Measurements from ENCODE around the gene RUNX1.

Gene RUNX1

DNA sequence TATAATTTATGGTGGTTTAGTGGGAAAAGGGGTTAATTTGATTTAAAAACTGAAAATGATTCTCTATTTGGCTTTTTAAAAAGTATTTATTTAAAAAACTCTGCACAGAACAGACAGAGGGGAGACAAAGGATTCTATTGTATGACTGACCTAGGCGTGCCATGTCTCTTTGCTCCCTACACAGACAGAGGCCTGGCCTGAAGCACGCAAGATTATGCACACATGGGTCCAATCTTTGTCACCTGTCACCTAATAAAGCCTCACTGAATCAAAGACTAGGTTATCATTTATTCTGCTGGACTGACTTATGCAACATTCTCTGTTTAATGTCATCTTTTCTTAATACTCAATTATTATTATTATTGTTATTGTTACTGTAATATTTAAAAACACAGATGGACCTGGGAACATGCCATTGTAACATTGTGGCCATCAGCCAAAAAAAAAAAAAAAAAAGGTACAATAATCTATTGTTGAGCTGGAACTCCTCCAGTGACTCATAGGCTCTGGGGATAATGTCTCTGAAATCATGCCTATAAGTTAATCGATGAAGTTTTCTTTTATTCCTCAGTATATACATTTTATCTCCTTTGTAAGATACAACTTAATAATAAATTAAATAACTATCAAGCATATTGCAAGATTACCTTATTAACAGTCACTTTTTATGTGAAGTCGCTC is 112.1 kb downstream of the RUNX1 start:
- Histone ChIP-seq H3K79me2 (ENCODE audit: low read length) (0 out of 2 replicates have a peak, but pooled peaks cover 3% of the 10 kb centered on the region), H3K4me1 (ENCODE audit: low read length) (peaks cover 33% of the 10 kb centered on the region)

DNA sequence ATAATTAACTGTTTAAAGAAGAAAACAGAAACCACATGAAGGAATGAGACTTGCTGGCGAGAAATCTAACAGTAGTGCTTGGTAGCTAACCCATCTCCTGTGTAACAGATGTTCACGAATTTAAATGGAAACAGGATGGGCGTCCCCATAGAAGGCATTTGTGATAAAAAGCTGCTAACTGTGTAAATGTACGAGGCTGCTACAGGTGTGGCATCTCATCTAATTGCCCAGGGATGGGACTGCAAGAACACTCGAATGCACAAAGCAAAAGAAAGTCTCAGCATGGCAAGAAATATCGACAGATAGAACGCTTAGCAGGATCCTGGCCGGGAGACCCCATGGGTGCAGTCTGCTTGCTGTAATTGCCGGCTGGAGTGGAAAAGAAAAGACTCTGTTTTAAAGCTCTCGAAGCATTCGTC is 112.7 kb downstream of the RUNX1 start:
- Histone ChIP-seq H3K4me3 (ENCODE audit: low read length) (no peak overlapping the region), H3K27me3 (ENCODE audit: low read depth, low read length) (no peaks in the 10 kb centered on the region), H3K9ac (ENCODE audit: low read length) (no peak overlapping the region), H3K4me1 (ENCODE audit: low read length) (peaks cover 32% of the 10 kb centered on the region), H3K36me3 (replicated peaks; ENCODE audit: low read depth, low read length) (no peaks in the 10 kb centered on the region), H3K79me2 (ENCODE audit: low read length) (0 out of 2 replicates have a peak, but pooled peaks cover 3% of the 10 kb centered on the region), H4K20me1 (ENCODE audit: insufficient read depth, low read length) (peaks cover 18% of the 10 kb centered on the region), H3K4me2 (ENCODE audit: low read length) (no peak overlapping the region), H2AFZ (ENCODE audit: low read depth, low read length) (no peak overlapping the region), H3K27ac (ENCODE audit: low read length) (no peak overlapping the region), H3K9me3 (ENCODE audit: insufficient read depth, low read length) (no peaks in the 10 kb centered on the region)
- no peak for TF ChIP-seq EZH2phosphoT487 (IDR thresholded peaks at IDR 0.05; ENCODE audit: low read depth)

More for the DNA sequence above, 112.1 kb downstream of the RUNX1 start:
- Histone ChIP-seq H2AFZ (ENCODE audit: low read depth, low read length) (no peak overlapping the region), H3K4me2 (ENCODE audit: low read length) (no peak overlapping the region), H3K9me3 (ENCODE audit: insufficient read depth, low read length) (no peaks in the 10 kb centered on the region), H3K27me3 (ENCODE audit: low read depth, low read length) (no peaks in the 10 kb centered on the region), H3K9ac (ENCODE audit: low read length) (no peak overlapping the region), H3K36me3 (replicated peaks; ENCODE audit: low read depth, low read length) (no peaks in the 10 kb centered on the region), H3K4me3 (ENCODE audit: low read length) (no peak overlapping the region), H4K20me1 (ENCODE audit: insufficient read depth, low read length) (peaks cover 19% of the 10 kb centered on the region), H3K27ac (ENCODE audit: low read length) (no peak overlapping the region)
- TF ChIP-seq CTCF (IDR thresholded peaks at IDR 0.05; ENCODE audit: low read depth, low read length) (no peak), EZH2phosphoT487 (IDR thresholded peaks at IDR 0.05; ENCODE audit: low read depth) (no peak)

DNA sequence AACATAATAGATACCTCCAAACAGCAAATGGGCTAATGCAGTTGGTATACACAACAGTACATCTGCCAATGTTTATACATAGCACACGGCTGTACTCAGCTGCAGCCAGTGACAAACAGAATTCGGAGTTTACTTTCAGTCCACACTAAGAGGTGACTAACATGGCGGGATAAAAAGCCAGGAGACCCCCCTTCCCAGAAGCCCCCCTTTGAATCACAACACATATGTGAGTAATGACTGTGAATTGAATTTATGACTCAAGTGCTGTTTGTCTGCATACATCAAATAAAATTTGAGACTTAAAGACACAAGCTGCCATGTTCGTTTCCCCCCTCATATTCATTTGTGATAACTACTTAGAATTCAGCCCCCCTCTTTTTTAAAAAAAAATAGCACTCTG is 113.2 kb downstream of the RUNX1 start:
- peaks cover 32% of the 10 kb centered on the region for H3K4me1 ChIP-seq (ENCODE audit: low read length)
- H3K4me2 ChIP-seq (ENCODE audit: low read length) = no peak overlapping the region
- H3K27me3 ChIP-seq (ENCODE audit: low read depth, low read length) = no peaks in the 10 kb centered on the region
- H3K9me3 ChIP-seq (ENCODE audit: insufficient read depth, low read length) = no peaks in the 10 kb centered on the region
- no peaks in the 10 kb centered on the region for H3K36me3 ChIP-seq (replicated peaks; ENCODE audit: low read depth, low read length)
- H4K20me1 ChIP-seq (ENCODE audit: insufficient read depth, low read length) = peaks cover 16% of the 10 kb centered on the region
- no peak overlapping the region for H2AFZ ChIP-seq (ENCODE audit: low read depth, low read length)
- H3K4me3 ChIP-seq (ENCODE audit: low read length) = no peak overlapping the region
- 0 out of 2 replicates have a peak, but pooled peaks cover 3% of the 10 kb centered on the region for H3K79me2 ChIP-seq (ENCODE audit: low read length)
- TF ChIP-seq EZH2phosphoT487 (IDR thresholded peaks at IDR 0.05; ENCODE audit: low read depth) (no peak), CTCF (IDR thresholded peaks at IDR 0.05; ENCODE audit: low read depth, low read length) (no peak)
- H3K27ac ChIP-seq (ENCODE audit: low read length) = no peak overlapping the region
- H3K9ac ChIP-seq (ENCODE audit: low read length) = no peak overlapping the region

- Histone ChIP-seq H3K4me3 (ENCODE audit: low read length) (no peak overlapping the region), H3K36me3 (replicated peaks; ENCODE audit: low read depth, low read length) (no peaks in the 10 kb centered on the region), H3K9ac (ENCODE audit: low read length) (no peak overlapping the region), H3K27ac (ENCODE audit: low read length) (no peak overlapping the region), H4K20me1 (ENCODE audit: insufficient read depth, low read length) (peaks cover 12% of the 10 kb centered on the region), H3K9me3 (ENCODE audit: insufficient read depth, low read length) (no peaks in the 10 kb centered on the region), H3K4me2 (ENCODE audit: low read length) (no peak overlapping the region), H2AFZ (ENCODE audit: low read depth, low read length) (no peak overlapping the region), H3K27me3 (ENCODE audit: low read depth, low read length) (no peaks in the 10 kb centered on the region), H3K79me2 (ENCODE audit: low read length) (0 out of 2 replicates have a peak, but pooled peaks cover under 1% of the 10 kb centered on the region), H3K4me1 (ENCODE audit: low read length) (peaks cover 32% of the 10 kb centered on the region)
- TF ChIP-seq EZH2phosphoT487 (IDR thresholded peaks at IDR 0.05; ENCODE audit: low read depth) (no peak), CTCF (IDR thresholded peaks at IDR 0.05; ENCODE audit: low read depth, low read length) (no peak)
Measured at GRCh38 chr21:34935452-34935851, 113.7 kb downstream of the RUNX1 start.
